Heart left ventricle (tissue), 13 donors: ENCODE measurements around the gene ARHGAP15.

Source experiments
- CTCF ChIP-seq, 12 donors: fragments of 200-600 bp; sonication (generic) in 4 of 12; IDR thresholded peaks; one replicate each; pipeline versions ENCODE4 v1.5.0 to v1.8.0; 2018 to 2022; ENCODE audit warnings: antibody characterized with exemption in 12 of 12, mild to moderate bottlenecking in 5 of 12
- POLR2A ChIP-seq, 2 donors: fragments of 450-650 bp; IDR thresholded peaks; one replicate each; pipeline ENCODE4 v1.6.1; 2017; ENCODE audit warnings: antibody characterized with exemption in 2 of 2, mild to moderate bottlenecking in 2 of 2, moderate library complexity in 2 of 2
- donor health status: ischemic (EF 13 %, LVEDD 7.1; RV severe dilation, severe dysfunction).
- donor health status: DM: no; HTN: yes; CAD: no.
- donor health status: DM: no; HTN: no; CAD: no.
- donor health status: ischemic (EF 25% LVEDD 6.9; RV normal size, moderate dysfunction).
- donor health status: ischemic (EF 25% LVEDD 5.7; RV mildly dilated, moderate dysfunction).
- donor health status: ischemic (EF 35%, LVEDD 5.7; RV mildly dilated, moderate dysfunction).
- donor health status: nonischemic (EF 11% LVEDD 7.7; RV severe dilation, severe dysfunction).
- donor health status: DM: yes; HTN: yes; CAD: no.
- donor health status: PGD.
- donor health status: ischemic (EF 29% LVEDD 5.4; RV normal size, mild dysfunction).
- donor health status: nonischemic (EF 23%, LVEDD 6.1; RV moderate dilation, normal function).

- no peak for TF ChIP-seq CTCF (IDR thresholded peaks at IDR 0.05)
- no peak for TF ChIP-seq POLR2A (IDR thresholded peaks at IDR 0.05)
Observed at GRCh38 chr2:143355870-143356269, 226.7 kb downstream of the ARHGAP15 start.
